BJ (cell line): ENCODE results near the gene UCK2. TPM values are rescaled to one million over a fixed set of nuclear protein-coding genes. Genes with fewer than 3 reads are reported as not detected.

ENCODE experiments used
- CTCF ChIA-PET: fragments of 350-600 bp; formaldehyde crosslinking; extraction: SDS; loops from one replicate; lab custom pipeline; 2021; ENCODE audit warnings: antibody characterized with exemption, inconsistent platforms; lab: Yijun Ruan, JAX
- POLR2A ChIA-PET: fragments of 300-600 bp; sonication (Branson Sonifier 250); formaldehyde crosslinking; extraction: SDS; loops from one replicate; lab custom pipeline; 2021; ENCODE audit warnings: antibody characterized with exemption; lab: Charles Lee
- DNase-seq: peaks from one replicate; pipeline ENCODE4 v3.0.0-alpha.2; 2011; ENCODE audit warnings: low read depth
- H3K27me3 ChIP-seq: 2 replicates; pipeline ENCODE4 v1.6.0; 2011; ENCODE audit warnings: low read length; ENCODE audit not compliant: control insufficient read depth, insufficient read depth
- H3K36me3 ChIP-seq: 2 replicates; pipeline ENCODE4 v1.5.1; 2011; ENCODE audit warnings: low read length; ENCODE audit not compliant: control insufficient read depth, insufficient read depth
- H3K4me3 ChIP-seq: 2 replicates; pipeline ENCODE4 v1.5.1; 2011; ENCODE audit warnings: low read depth, mild to moderate bottlenecking, control low read depth, low read length
- CTCF ChIP-seq: IDR thresholded peaks from 2 replicates; pipeline ENCODE4 v1.5.1; 2011; ENCODE audit warnings: low read depth, mild to moderate bottlenecking, control low read depth, inconsistent platforms, low read length, moderate library complexity; ENCODE audit not compliant: insufficient read depth
- polyA plus RNA-seq: library from polyadenylated mRNA; depleted of rRNA; stranded (reverse); fragments of >200 nt; gene quantifications from 2 replicates; pipeline ENCODE4 v1.2.3, GENCODE V29; 2011

UCK2 gene
- polyA plus RNA-seq, 1 experiment, result 57.7 TPM

GRCh38 chr1:165886983-165887382, 59.6 kb downstream of the UCK2 start:
- Histone ChIP-seq H3K27me3 (no peaks in the 10 kb centered on the region), H3K4me3 (no peak overlapping the region), H3K36me3 (no peaks in the 10 kb centered on the region)
- TF ChIP-seq CTCF, result no peak
- ChIA-PET CTCF (no interaction called here), POLR2A (no interaction called here)
- DNase-seq, result no peak

GRCh38 chr1:165887877-165888551, 60.6 kb downstream of the UCK2 start:
- ChIA-PET POLR2A (no interaction called here), CTCF (no interaction called here)
- no peak for TF ChIP-seq CTCF
- no peaks in the 10 kb centered on the region for H3K27me3 ChIP-seq
- DNase-seq, result no peak
- H3K4me3 ChIP-seq, result no peak overlapping the region
- no peaks in the 10 kb centered on the region for H3K36me3 ChIP-seq

DNA sequence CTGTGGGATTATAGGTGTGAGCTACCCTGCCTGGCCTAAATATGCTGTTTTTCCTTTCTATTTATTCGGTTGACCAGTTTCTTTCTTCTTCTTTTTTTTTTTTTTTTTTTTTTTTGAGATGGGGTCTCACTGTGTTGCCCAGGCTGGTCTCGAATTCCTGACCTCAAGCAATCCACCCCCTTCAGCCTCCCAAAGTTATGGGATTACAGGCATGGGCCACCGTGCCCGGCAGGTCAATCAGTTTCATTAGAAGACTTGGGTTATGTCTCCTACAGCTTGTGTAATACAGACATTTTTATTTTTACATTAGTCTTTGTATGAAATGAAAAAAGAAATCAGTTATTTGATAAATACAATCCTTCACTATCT, 61.1 kb downstream of the UCK2 start:
- ChIA-PET POLR2A (no interaction called here), CTCF (no interaction called here)
- TF ChIP-seq CTCF, result no peak
- DNase-seq, result no peak
- Histone ChIP-seq H3K4me3 (no peak overlapping the region), H3K36me3 (no peaks in the 10 kb centered on the region), H3K27me3 (no peaks in the 10 kb centered on the region)

- POLR2A ChIA-PET, result interaction anchor here (0.5 kb wide), 1 partner anchor 34 kb away, joined by 10 read pairs; no protein-coding TSS in a partner anchor
- CTCF ChIA-PET, result interaction anchor here (0.7 to 1.6 kb wide), 3 partner anchors 9 to 46 kb away, joined by 3 to 5 read pairs (median 4); no protein-coding TSS in a partner anchor
Observed at GRCh38 chr1:165890684-165891083, 63.3 kb downstream of the UCK2 start.

More at GRCh38 chr1:165890684-165891083, 63.3 kb downstream of the UCK2 start:
- no peak for DNase-seq
- no peak overlapping the region for H3K4me3 ChIP-seq
- TF ChIP-seq CTCF, result no peak
- no peaks in the 10 kb centered on the region for H3K36me3 ChIP-seq
- H3K27me3 ChIP-seq, result no peaks in the 10 kb centered on the region
